Keratinocyte (primary cell): Measurements from ENCODE around the gene CCDC7. TPM values are rescaled to one million over a fixed set of nuclear protein-coding genes. Genes with fewer than 3 reads are reported as not detected.

Experiments used
- DNase-seq: peaks from one replicate; pipeline ENCODE4 v3.0.0-alpha.2; 2011; ENCODE audit warnings: low read depth, missing footprints, low spot score
- FAIRE-seq: peaks from 2 replicates; lab custom pipeline; 2011; peaks lifted over from hg19 to GRCh38; lab: Jason Lieb, UNC
- H2AFZ ChIP-seq: 2 replicates; pipeline ENCODE4 v1.6.0; 2012; ENCODE audit warnings: low read length, control low read depth, inconsistent platforms; ENCODE audit not compliant: control insufficient read depth
- H3K27ac ChIP-seq: 2 replicates; pipeline ENCODE4 v1.5.1; 2011; ENCODE audit warnings: low read length; ENCODE audit not compliant: control insufficient read depth, insufficient read depth
- H3K27me3 ChIP-seq: 3 replicates; pipeline ENCODE4 v1.6.0; 2011; ENCODE audit warnings: low read length; ENCODE audit not compliant: control insufficient read depth, insufficient read depth; ENCODE audit errors: extremely low read depth
- H3K36me3 ChIP-seq, 2 experiments: 2 replicates in 1 of 2; 3 replicates in 1 of 2; pipeline ENCODE4 v1.5.1; 2011; ENCODE audit warnings: low read length in 2 of 2, mild to moderate bottlenecking in 1 of 2; ENCODE audit not compliant: control insufficient read depth in 2 of 2, insufficient read depth in 2 of 2; ENCODE audit errors: extremely low read depth in 1 of 2
- H3K4me1 ChIP-seq: 3 replicates; pipeline ENCODE4 v1.5.1; 2011; ENCODE audit warnings: low read length; ENCODE audit not compliant: control insufficient read depth, insufficient read depth; ENCODE audit errors: extremely low read depth
- H3K4me2 ChIP-seq: 3 replicates; pipeline ENCODE4 v1.6.0; 2011; ENCODE audit warnings: low read depth, low read length; ENCODE audit not compliant: control insufficient read depth, insufficient read depth; ENCODE audit errors: extremely low read depth
- H3K4me3 ChIP-seq, 3 experiments: fragments of 200-600 bp in 1 of 3; sonication (generic) in 1 of 3; 2 replicates in 2 of 3; 3 replicates in 1 of 3; pipeline ENCODE4 v1.5.1; 2011 to 2016; ENCODE audit warnings: low read length in 3 of 3, mild to moderate bottlenecking in 3 of 3, control low read depth in 2 of 3, inconsistent platforms in 1 of 3, low read depth in 1 of 3, mixed read lengths in 1 of 3, mixed run types in 1 of 3, moderate library complexity in 1 of 3; ENCODE audit not compliant: control insufficient read depth in 2 of 3, insufficient read depth in 2 of 3; ENCODE audit errors: extremely low read depth in 1 of 3
- H3K79me2 ChIP-seq: 2 replicates; pipeline ENCODE4 v1.6.0; 2012; ENCODE audit warnings: low read length; ENCODE audit not compliant: control insufficient read depth, insufficient read depth
- H3K9ac ChIP-seq: 3 replicates; pipeline ENCODE4 v1.6.0; 2011; ENCODE audit warnings: low read length; ENCODE audit not compliant: control insufficient read depth, insufficient read depth; ENCODE audit errors: extremely low read depth
- H3K9me1 ChIP-seq: 3 replicates; pipeline ENCODE4 v1.6.0; 2011; ENCODE audit warnings: low read length; ENCODE audit not compliant: control insufficient read depth, insufficient read depth; ENCODE audit errors: extremely low read depth
- H3K9me3 ChIP-seq: 2 replicates; pipeline ENCODE4 v1.5.1; 2012; ENCODE audit warnings: low read depth, low read length; ENCODE audit not compliant: control insufficient read depth
- H4K20me1 ChIP-seq: 3 replicates; pipeline ENCODE4 v1.6.0; 2011; ENCODE audit warnings: low read length; ENCODE audit not compliant: control insufficient read depth, insufficient read depth; ENCODE audit errors: extremely low read depth
- EZH2 ChIP-seq: IDR thresholded peaks from one replicate; pipeline ENCODE4 v1.6.1; 2012; ENCODE audit warnings: inconsistent platforms, mild to moderate bottlenecking, low read length, moderate library complexity
- dilution Hi-C: fragments of 300-500 bp; cut with MboI; formaldehyde crosslinking; loops from one replicate; pipeline ENCODE4 v1.7.0; 2020; ENCODE audit warnings: low sequenced_read_pairs; ENCODE audit not compliant: extremely low pct_ligation_motif_present
- polyA plus RNA-seq, 5 experiments: library from polyadenylated mRNA; depleted of rRNA in 3 of 5; stranded (reverse) in 3 of 5; stranded (forward) in 1 of 5; unstranded in 1 of 5; fragments of >200 nt; gene quantifications; 1 replicate in 1 of 5; 2 replicates in 3 of 5; 3 replicates in 1 of 5; pipeline versions ENCODE4 v1.2.1 to v1.2.3, GENCODE V29; 2011 to 2012; ENCODE audit warnings: missing spikeins in 2 of 5, low read depth in 1 of 5, low replicate concordance in 1 of 5
- TF ChIP-seq, protein P1 (sequence below), 3 experiments: IDR thresholded peaks in 1 of 3; conservative IDR thresholded peaks in 1 of 3; optimal IDR thresholded peaks in 1 of 3; 2 replicates in 2 of 3; 3 replicates in 1 of 3; pipeline versions ENCODE3 to v1.5.1; 2011; ENCODE audit warnings: low read length in 3 of 3, mild to moderate bottlenecking in 3 of 3, moderate library complexity in 2 of 3, control low read depth in 1 of 3, inconsistent platforms in 1 of 3; ENCODE audit not compliant: insufficient read depth in 2 of 3; ENCODE audit errors: extremely low read depth in 1 of 3

The CCDC7 gene
- polyA plus RNA-seq, 1 donor (not counting 4 experiments of a cell fraction or from before 2014, with no cell fraction given), result 1.1 TPM

DNA sequence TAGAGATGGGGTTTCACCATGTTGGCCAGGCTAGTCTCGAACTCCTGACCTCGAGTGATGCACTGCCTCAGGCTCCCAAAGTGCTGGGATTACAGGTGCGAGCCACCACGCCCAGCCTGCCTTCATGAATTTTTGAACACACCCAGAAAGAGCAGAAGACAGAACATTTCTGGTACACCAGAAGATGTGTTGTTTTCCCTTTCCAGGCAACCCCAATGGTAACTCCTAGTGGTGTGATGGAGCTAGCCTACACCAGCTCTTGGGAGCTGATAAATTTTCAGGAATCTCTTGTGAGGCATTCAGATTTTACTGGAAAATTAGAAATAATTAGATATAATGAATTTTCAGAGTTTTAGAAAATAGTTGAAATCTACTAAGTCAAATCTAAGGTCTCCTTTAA is 904 bp upstream of the CCDC7 start:
- no peaks in the 10 kb centered on the region for H3K9me1 ChIP-seq
- dilution Hi-C loops, result no loop called here
- peaks cover 4% of the 10 kb centered on the region for H3K4me1 ChIP-seq
- peak overlapping the region; percentile 53 to 66 (median 57) for H3K4me3 ChIP-seq
- FAIRE-seq (no peak), DNase-seq (no peak)
- no peaks in the 10 kb centered on the region for H4K20me1 ChIP-seq
- no peak for TF ChIP-seq EZH2
- TF ChIP-seq, protein P1, sequence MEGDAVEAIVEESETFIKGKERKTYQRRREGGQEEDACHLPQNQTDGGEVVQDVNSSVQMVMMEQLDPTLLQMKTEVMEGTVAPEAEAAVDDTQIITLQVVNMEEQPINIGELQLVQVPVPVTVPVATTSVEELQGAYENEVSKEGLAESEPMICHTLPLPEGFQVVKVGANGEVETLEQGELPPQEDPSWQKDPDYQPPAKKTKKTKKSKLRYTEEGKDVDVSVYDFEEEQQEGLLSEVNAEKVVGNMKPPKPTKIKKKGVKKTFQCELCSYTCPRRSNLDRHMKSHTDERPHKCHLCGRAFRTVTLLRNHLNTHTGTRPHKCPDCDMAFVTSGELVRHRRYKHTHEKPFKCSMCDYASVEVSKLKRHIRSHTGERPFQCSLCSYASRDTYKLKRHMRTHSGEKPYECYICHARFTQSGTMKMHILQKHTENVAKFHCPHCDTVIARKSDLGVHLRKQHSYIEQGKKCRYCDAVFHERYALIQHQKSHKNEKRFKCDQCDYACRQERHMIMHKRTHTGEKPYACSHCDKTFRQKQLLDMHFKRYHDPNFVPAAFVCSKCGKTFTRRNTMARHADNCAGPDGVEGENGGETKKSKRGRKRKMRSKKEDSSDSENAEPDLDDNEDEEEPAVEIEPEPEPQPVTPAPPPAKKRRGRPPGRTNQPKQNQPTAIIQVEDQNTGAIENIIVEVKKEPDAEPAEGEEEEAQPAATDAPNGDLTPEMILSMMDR (optimal IDR thresholded peaks at IDR 0.05 in 1 of 3, IDR thresholded peaks at IDR 0.05 in 1 of 3, conservative IDR thresholded peaks at IDR 0.05 in 1 of 3; ENCODE audit: extremely low read depth in 1 of 3, insufficient read depth in 2 of 3, low read length in 3 of 3), result no peak
- no peak overlapping the region for H2AFZ ChIP-seq
- H3K27ac ChIP-seq, result no peak overlapping the region
- no peaks in the 10 kb centered on the region for H3K36me3 ChIP-seq
- no peaks in the 10 kb centered on the region for H3K79me2 ChIP-seq
- no peak overlapping the region for H3K9ac ChIP-seq
- peak overlapping the region; percentile 90 for H3K4me2 ChIP-seq
- H3K9me3 ChIP-seq, result no peaks in the 10 kb centered on the region
- H3K27me3 ChIP-seq, result no peaks in the 10 kb centered on the region

DNA sequence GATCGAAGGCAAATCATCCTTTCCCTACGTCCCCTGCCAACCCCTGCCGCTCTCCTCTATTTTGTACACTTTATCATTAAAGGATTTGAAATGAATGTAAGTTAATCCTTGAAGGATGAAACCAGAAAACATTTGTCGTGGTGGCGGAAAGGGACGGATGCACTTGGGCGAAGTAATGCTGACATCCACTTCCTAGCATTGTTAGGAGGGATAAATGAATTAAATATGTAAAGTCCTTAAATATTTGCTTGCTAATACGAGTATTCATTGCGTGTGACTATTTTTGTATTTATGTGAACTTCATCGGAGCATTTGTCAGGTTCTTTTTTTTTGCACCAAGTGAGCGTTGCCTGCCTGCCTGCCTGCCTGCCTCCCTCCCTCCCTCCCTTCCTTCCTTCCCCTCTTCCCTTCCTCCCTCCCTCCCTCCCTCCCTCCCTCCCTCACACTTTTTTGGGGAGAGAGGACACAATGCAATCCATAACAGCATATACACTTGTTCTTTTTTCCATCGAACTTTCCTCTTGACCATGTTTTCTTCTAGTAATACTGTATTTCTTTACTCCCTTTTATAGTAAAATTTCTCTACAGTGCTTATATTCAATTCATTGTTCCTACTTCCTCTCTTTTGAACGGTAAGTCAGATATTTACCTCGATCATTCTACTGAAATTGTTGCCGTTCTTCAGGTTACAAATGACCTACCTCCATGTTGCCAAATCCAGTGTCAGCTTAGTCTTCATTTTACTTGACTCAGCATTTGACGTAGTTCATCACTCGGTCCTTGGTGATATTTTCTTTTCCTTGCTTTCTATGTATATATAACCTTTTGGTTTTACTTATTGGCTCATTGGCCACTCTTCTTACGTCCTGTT is 831 bp downstream of the CCDC7 start:
- H3K4me3 ChIP-seq, result peak overlapping the region; percentile 53 to 72 (median 57)
- FAIRE-seq (peak; percentile 55), DNase-seq (no peak)
- peaks cover 4% of the 10 kb centered on the region for H3K4me1 ChIP-seq
- peak overlapping the region; percentile 93 for H2AFZ ChIP-seq
- peak overlapping the region; percentile 90 for H3K4me2 ChIP-seq
- dilution Hi-C loops, result no loop called here
- no peaks in the 10 kb centered on the region for H4K20me1 ChIP-seq
- no peak for TF ChIP-seq EZH2
- TF ChIP-seq, protein P1 (optimal IDR thresholded peaks at IDR 0.05 in 1 of 3, IDR thresholded peaks at IDR 0.05 in 1 of 3, conservative IDR thresholded peaks at IDR 0.05 in 1 of 3; ENCODE audit: extremely low read depth in 1 of 3, insufficient read depth in 2 of 3, low read length in 3 of 3), result no peak
- no peaks in the 10 kb centered on the region for H3K79me2 ChIP-seq
- H3K9me1 ChIP-seq, result no peaks in the 10 kb centered on the region
- H3K9ac ChIP-seq, result peak overlapping the region; percentile 70
- H3K27ac ChIP-seq, result peak overlapping the region; percentile 62
- H3K9me3 ChIP-seq, result no peaks in the 10 kb centered on the region
- no peaks in the 10 kb centered on the region for H3K27me3 ChIP-seq
- H3K36me3 ChIP-seq, result no peaks in the 10 kb centered on the region
